ENCODE measurements around the gene PSMF1.
A peak's percentile ranks its signal among the peaks of the same experiment; 100 is the strongest.

Gene PSMF1

GRCh38 chr20:1190847-1191246 is 72.4 kb downstream of the PSMF1 start:
- DNase-seq (ENCODE audit: low read depth), result no peak

DNA sequence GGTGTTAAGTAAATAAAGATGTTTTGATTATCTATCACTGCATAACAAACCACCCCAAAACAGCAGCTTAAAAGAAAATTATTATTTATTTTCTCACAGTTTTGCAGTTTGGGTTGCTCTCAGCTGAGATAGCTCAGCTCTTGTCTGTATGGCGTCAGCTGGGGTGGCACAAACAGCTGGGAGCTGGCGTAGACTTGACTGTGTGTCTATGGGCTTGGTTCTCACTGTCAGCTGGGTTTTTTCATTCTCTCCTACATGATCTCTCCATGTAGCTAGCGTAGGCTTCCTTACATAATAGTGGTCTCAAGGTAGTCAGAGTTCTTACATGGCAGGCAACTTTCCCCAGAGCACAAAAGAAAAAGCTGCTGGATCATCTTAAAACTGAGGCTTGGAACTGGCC is 72.9 kb downstream of the PSMF1 start:
- no peak for DNase-seq (ENCODE audit: low read depth)

DNA sequence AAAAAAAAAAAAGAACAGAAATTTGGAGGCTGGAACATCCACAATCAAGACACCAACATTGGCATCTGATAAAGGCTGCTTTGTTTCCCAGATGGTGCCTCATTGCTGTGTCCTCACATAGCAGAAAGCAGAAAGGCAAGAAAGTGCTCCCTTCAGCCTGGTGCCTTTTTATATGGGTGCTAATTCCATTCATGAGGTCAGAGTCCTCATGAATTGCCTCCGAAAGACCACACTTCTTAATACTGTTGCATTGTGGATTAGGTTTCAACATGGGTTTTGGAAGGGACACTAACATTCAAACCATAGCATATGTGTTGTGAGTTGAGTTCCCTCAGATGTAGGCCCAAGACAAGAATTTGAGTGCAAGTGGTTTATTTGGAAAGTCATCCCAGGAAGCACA is 76.8 kb downstream of the PSMF1 start:
- no peak for DNase-seq (ENCODE audit: low read depth)

- DNase-seq (ENCODE audit: low read depth), result no peak
Observed at GRCh38 chr20:1196634-1197033, 78.2 kb downstream of the PSMF1 start.

- DNase-seq (ENCODE audit: low read depth), result no peak
Observed at GRCh38 chr20:1197801-1198200, 79.4 kb downstream of the PSMF1 start.

- DNase-seq (ENCODE audit: low read depth), result no peak
Observed at GRCh38 chr20:1198751-1199150, 80.3 kb downstream of the PSMF1 start.

GRCh38 chr20:1199212-1199873 is 80.9 kb downstream of the PSMF1 start:
- no peak for DNase-seq (ENCODE audit: low read depth)

DNA sequence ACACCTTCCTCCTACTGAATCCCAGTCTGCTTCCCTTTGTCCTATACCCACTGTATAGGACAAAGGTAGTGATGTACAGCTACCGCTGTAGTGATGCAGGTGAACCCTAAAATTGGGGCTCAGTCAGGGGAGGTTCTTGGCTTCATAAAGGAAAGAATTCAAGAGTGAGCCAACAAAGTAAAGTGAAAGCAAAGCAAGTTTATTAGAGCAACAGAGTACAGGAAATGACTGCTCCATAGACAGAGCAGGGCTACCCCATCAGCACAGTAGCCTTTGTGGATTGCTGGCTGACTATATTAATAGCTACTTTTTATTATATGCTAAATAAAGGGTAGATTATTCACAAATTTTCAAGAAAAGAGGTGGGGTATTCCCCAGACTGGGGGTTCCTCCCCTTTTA is 81.6 kb downstream of the PSMF1 start:
- DNase-seq (ENCODE audit: low read depth), result no peak

DNA sequence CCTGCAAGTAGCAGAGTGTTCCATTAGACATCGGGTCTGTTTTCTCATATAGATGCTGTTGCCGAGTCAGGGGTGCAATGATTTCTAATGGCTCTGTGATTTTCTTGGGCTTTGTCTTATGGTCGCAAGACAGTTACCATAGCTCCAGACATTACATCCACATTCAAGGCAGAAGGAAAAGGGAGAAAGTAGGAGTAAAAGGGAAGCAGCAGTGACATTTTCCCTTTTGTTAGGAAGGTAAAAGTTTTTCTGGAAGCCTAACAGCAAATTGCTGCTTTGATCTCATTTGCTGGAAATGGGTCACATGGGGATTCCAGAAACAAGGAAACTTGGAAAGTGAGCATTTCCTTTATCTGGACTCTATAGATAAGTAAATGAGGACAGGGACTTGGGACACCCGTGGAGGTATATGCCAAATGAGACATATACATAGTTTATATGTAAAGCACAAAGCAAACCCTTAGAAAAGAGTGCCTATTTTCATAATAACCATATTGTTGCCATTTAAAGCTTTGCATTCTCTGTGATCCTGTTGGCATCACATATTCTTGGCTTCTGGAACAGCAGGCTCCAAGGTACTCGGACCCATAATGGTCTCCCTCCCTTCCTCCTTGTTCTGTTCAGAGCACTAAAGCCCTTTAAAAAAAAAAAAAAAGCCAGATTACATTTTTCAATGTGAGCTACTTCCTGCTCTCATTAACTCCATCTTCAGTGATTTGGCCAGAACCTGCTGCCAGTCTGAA is 84.5 kb downstream of the PSMF1 start, which contains the start of gene C20orf202:
Gene C20orf202, plus strand, starts transcription at position 693 of the 743 bp plus-strand sequence. CDS start 132 bp downstream, outside the sequence.
- DNase-seq (ENCODE audit: low read depth), result no peak

GRCh38 chr20:1203630-1204029 is 85.2 kb downstream of the PSMF1 start:
- DNase-seq (ENCODE audit: low read depth), result no peak

DNA sequence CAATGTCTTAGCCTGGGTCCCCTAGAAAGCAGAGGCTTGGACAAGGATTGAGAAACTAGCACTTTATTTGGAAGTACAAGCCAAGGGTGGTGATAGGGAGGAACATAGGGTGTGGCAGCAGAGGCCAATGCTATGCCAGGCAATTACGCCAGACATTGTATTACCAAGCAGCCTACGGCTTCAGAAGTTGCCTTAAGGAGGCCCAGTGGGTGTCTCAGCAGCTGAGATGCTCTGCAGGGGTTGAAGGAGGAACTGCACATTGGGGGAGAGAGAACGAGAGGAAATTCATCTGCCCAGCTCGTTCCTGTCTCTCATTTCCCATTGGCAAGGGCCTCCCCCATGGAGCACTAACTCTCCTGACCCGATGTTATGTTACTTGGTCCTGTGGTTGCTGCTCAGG is 85.7 kb downstream of the PSMF1 start:
- DNase-seq (ENCODE audit: low read depth), result no peak

DNA sequence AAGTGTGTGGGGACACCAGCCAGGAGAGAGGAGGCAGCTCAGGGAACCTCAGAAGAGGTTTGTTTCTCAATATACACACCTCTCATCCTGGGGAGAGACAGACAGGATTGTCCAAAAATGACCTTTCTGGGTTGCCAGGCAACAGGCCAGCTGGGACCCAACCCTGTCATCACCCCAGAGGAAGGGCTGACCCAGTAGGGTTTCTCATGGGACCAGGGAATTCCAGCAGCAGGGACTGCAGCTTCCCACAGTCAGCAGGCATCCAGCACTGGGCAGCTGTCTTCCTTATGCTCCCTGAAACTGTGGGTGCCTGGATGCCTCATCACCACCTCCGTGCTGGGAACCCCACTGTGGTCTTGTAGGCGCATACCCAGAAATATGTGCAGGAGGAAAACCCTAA is 86.2 kb downstream of the PSMF1 start:
- no peak for DNase-seq (ENCODE audit: low read depth)

GRCh38 chr20:1205802-1206201 is 87.4 kb downstream of the PSMF1 start:
- DNase-seq (ENCODE audit: low read depth), result no peak

DNA sequence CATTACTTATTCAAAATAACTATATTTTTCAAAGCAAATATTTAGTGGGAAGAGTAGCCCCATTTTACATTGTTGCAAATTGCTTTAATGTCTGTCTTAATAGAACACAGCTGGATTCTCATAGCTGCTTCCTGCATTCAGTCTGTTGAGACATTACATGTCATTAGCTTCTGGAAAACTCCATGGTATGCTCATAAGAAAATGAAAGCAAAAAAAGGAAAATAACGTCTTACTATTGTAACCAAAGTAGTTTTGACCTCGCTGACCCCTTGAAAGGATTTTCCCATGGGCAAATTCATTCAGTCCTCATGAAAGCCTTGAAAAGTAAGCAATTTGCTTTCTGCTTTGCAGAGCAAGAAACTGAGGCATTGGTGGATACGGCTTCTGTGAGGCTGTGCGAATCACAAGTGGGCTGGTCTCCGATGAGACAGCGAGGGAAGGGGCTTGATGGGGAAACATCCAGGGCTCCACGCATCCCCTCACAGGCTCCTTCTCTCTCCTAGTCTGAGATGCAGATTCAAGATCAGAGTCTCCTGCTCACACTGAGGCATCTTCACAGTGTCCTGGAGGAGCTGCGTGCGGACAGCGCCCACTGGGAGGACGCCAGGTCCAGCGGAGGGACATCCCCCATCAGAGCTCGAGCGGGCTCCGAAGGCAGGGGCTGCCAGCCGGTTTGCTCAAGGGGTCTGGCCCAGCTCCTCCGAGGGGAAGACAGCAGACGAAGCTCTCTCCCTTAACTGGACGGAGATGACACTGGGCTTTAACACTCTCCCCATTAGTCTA is 88.2 kb downstream of the PSMF1 start:
- no peak for DNase-seq (ENCODE audit: low read depth)

DNA sequence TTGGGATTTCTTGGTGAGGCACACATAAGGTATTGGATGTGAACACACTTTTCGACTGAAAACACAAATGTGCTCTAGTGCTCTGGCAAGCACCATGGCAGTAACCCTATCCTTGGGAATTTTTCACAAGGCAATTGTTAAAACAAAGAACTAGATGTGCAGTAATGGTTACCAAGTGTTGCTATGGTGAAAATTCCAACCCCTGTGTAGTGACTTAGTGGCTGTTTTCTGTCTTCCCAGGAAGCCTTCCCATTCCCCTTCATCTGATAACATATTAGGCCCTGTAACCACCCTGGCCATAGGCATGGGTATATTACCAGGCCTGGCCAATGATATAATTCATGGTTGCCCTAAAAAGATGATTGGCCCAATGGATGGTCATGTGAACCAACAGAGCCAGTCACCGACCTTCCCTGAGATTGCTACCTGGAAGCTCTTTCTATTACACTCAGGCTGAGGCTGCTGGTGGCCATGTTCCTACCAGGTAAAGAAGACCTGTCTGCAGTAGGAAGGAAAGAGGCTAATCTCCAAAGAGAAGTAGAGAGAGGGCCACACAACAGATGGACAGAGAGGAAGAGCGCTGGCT is 89.0 kb downstream of the PSMF1 start:
- DNase-seq (ENCODE audit: low read depth), result no peak

DNA sequence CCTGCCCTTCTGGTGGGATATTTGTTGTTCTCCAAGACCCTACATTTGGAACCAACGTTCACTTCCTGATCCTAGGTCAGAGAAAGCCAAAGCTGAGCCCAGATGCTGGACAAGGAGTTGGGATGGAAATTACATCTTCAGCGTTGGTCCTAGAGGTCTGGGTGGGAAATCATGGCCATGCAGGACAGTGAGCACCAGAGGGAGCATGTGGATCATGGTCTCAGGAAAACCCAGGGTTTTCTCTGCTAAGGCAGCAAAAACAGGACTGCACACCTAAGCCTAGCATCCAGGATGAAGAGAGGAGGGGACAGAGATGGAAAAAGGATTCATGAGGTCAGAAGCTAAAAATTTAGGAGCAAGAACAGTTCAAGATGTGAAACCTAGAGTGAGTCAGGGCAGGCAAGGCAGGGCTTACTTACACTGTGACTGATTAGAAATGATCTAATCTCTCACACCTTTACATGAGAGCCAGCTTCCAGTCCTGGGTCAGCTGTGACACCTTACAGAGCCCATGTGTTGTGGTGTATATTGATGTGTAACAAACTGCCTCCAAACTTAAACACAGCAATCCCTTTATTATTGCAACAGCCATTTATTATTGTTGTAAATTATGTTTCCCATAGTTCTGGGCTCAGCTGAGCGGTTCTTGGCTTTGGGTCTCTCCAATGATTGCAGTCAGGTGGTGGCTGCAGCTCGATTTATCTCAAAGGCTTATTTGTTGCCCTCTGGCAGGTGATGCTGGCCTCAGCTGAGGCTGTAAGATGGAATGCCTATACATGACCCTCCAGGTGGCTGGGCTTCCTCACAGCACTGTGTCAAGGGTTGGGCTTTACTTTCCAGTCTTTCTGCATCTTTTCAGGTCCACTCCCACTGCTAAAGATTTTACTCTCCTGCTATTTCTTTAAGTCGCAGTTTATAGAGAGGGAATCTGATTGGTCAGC is 91.3 kb downstream of the PSMF1 start:
- DNase-seq (ENCODE audit: low read depth), result no peak

- no peak for DNase-seq (ENCODE audit: low read depth)
Observed at GRCh38 chr20:1210501-1210900, 92.1 kb downstream of the PSMF1 start.

GRCh38 chr20:1212023-1212422 is 93.6 kb downstream of the PSMF1 start:
- no peak for DNase-seq (ENCODE audit: low read depth)

DNA sequence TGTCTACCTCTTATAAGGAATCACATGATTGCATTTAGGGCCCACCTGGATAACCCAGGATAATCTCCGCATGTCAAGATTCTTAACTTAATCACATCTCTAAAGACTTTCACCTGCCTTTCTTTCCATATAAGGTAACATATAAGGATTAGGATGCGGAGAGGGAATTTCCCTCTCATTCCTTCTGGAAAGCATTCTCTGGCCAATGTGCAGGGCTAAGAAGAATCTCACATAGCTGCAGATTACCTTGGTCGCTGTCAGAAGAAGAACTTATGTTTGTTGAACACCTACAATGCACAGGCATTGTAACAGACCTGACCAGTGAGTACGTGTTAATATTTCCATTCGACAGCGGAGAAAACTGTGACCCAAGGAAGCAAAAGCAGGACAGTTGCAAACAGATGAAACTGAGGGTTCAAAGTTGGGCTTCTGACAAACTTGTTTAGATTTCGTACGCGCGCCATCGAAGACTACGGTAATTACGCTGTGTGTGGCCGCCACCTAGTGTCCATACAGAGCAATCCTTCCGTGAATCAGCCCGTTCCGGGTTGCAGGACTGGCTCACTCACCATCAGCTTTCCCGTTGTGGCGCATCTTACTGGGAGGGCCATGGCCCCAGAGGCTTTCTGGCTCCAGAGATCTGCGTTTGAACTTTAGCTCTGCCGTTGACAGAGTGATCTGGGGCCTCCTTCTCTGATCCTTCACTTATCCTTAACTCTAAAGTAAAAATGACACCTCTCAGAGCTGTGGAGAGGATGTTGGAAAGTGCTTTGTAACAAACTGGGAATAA is 94.4 kb downstream of the PSMF1 start:
- DNase-seq (ENCODE audit: low read depth), result peak; percentile 23

DNA sequence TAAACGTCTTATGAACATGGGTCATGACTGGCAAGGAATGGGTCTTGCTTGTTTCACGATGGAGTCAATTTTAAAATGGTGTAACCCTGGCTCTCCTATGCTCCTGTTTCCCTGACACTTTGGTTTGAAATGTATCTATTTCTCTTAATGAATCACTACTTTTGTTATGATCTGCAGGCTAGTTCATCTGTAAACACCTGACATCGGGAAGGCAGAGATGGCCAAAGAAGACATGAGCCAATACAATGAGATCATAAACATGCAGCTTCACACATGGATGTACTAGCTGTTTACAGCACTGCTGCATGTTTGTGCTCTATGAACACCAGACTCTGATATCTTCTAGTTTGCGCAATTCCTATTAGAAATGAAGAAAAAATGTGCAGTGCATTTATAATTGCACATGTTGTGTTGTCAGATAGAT is 96.4 kb downstream of the PSMF1 start:
- DNase-seq (ENCODE audit: low read depth), result no peak

Data from HS-5 (cell line).